GM19397 (cell line): ENCODE results near the gene ENTPD8.
"Not testable (repeated sequence)": the region's sequence is repeated elsewhere in the genome, so short reads cannot be mapped to it uniquely, and the experiment has no call there.

Source experiments
- ATAC-seq: cut with Tn5 transposase; IDR thresholded peaks from one replicate; pipeline ENCODE4 v1.9.1; 2021; ENCODE audit warnings: mild to moderate bottlenecking, moderate library complexity; ENCODE audit not compliant: unreplicated experiment

Gene ENTPD8

DNA sequence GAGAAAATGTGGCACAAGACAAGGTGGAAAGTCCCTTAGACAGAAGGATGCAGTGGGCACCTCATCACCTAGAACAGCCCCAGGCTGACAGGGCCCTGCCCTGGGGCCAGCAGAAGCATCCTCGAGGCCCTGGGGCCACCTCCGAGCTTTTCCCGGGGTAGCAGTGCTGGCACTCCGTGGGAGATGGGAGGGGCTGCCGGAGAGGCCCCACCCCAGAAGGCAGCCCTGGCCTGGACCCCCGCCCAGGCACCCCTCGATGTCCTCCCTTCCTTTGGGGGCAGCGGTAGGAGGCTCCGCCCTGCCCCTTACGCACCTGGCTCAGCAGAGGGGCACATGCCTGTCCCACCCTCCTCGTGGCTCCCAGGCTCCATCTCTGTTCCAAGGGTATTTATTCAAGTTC lies 35.7 kb upstream of the ENTPD8 start:
- ATAC-seq = no peak

DNA sequence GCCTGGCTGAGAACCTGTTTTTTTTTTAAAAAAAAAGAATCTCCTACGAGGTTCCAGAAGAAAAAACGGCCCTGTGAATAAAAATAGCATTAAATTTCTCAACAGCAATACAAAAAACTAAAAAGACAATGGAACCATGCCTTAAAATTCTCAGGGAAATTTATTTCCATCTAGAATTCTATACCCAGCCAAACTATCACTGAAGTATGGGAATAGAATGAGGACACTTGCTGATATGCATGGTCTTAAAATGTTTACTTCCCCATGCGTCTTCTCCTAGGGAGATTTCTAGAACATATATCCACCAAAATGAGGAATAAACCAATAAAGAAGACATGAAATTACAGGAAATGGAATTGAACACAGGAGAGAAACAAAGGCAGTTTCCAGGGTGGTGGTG lies 34.5 kb upstream of the ENTPD8 start:
- no peak for ATAC-seq

DNA sequence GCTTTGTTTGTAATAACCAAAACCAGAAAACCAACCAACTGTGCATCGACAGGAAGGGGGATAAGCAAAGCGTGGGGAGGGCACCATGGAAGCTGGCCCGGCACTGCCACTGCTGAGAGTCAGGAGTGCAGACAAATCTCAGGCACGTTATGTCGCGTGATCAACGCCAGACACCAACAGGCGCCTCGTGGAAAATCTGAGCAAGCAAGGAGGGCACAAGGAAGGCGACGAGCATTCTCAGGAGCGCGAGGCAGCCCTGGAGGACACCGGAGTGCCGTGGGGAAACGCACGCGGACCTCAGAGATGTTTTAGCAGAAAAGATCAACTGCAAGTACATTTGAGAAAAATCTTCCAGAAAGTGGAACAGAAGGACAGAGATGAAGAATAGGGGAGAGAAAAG lies 33.1 kb upstream of the ENTPD8 start:
- ATAC-seq = no peak

DNA sequence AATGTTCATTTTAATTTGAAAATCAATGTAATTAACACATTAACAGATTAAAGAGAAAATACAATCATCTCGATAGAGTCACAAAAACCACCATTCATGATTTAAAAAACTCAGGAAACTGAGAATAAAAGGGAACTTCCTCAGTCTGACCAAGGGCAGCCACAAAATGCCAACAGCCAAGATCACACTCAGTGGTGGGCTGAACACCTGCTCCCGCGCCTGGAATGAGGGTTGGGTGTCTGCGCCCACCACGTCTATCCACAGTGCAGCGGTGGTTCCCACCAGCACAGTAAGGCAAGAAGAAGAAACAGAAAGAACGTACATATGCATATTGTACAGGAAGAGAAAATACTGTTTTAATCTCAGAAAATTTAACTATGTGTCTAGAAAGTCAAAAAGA lies 29.6 kb upstream of the ENTPD8 start:
- no peak for ATAC-seq

DNA sequence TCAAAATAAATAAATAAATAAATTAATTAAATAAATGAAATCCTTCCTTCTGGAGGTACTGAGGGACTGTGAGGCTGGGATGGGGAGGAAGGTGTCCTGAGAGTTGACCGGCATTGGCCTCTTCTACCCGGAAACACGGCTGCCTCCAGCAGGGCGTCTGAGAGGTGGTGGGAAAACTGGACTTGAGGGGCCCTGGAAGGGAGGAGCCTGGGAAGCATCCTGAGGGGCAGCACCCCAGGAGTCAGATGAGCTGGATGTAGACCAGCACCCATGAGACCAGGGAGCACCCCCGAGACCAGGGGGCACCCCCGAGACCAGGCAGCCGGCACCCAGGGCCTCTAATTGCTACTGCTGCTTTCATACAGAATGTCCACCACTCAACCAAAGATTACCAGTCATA lies 26.7 kb upstream of the ENTPD8 start:
- ATAC-seq = no peak

DNA sequence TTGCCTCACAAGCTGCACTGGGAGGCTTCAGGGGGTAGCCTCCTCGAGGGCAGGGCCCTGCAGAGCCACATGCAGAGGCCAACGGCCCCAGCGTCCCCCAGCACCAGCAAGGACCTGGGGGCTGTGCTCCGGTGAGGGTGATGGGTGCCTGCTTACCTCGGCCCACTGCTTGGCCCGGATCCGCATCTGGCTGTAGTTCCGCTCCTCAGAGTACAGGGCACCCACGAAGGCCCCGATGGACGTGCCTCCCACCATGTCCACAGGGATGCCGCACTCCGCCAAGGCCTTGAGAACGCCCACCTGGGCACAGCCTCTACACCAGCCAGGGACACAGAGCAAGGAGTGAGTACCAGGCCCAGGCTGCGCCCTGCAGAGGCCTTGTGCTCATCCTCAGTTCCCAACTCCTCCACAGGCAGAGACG lies 26.0 kb upstream of the ENTPD8 start:
- no peak for ATAC-seq

DNA sequence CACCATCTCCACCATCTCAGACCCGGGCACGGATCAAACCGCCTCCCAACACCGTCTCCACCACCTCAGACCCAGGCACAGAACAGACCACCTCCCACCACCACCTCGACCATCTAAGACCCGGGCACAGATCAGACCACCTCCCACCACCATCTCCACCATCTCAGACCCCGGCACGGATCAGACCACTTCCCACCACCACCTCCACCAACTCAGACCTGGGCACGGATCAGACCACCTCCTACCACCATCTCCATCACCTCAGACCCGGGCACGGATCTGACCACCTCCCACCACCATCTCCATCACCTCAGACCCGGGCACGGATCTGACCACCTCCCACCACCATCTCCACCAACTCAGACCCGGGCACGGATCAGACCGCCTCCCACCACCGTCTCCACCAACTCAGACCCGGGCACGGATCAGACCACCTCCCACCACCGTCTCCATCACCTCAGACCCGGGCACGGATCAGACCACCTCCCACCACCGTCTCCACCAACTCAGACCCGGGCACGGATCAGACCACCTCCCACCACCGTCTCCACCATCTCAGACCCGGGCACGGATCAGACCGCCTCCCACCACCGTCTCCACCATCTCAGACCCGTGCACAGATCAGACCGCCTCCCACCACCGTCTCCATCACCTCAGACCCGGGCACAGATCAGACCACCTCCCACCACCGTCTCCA lies 25.4 kb upstream of the ENTPD8 start:
- not testable (repeated sequence) for ATAC-seq

DNA sequence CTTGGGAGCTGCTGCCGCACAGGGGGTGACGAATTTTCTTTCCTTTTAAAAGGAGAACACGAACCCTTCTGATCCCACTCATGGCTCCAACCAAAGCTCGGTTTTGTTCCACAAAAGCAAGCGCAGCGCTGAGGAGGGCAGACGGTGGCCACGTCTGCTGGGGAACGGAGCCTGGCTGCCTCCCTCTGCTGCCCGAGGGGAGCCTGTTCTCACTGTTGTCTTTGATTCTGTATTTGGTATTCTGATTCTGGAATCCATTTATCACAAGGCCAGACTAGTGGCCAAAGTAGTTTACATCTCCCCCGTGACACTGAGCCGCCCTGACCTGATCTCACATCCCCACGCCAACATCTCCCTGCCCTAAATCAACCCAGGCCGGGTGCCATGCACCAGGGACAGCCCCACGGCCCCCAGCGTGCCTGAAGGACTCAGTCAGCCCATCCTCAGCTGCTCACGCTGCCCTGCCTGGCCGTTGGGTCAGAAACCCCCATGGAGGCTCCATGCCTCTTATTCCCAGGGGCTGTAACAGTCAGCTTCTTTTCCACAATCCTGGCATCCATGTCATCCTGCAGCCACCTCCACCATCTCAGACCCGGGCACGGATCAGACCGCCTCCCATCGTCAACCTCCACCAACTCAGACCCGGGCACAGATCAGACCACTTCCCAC lies 24.7 kb upstream of the ENTPD8 start:
- no peak for ATAC-seq

DNA sequence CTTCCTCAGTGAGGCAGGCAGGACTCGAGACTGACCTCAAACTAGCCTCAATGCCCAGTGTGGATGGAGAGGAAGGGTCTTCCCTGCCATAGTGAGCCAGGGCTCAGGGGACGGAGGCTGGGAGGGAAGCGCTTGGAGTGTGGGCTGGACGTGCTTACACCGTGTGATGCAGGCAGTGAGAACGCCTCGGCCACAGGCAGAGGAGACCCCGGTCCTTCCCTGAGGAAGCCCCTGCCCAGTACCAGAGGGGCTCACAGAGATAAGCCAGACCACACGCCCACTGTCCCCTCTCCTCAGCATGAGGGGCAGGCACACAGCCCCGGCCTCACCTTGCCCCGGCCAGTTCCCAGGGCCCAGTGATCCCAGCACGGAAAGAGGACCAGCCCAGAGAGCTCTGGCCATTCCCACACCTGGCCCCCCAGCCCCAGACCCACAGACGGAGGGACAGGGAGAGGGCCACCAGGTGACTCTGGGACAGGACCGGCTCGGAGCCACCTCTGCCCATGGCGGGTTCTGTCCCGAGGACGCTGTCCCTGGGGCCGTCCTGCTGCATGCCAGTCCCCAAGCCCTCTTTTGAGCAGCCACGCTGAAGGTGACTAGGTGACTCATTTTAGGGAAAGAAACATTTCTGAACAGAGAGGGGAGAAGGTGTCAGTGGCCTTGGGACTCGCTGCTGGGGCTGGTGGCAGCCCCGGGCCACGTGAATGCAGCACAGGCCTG lies 24.0 kb upstream of the ENTPD8 start:
- ATAC-seq = no peak

DNA sequence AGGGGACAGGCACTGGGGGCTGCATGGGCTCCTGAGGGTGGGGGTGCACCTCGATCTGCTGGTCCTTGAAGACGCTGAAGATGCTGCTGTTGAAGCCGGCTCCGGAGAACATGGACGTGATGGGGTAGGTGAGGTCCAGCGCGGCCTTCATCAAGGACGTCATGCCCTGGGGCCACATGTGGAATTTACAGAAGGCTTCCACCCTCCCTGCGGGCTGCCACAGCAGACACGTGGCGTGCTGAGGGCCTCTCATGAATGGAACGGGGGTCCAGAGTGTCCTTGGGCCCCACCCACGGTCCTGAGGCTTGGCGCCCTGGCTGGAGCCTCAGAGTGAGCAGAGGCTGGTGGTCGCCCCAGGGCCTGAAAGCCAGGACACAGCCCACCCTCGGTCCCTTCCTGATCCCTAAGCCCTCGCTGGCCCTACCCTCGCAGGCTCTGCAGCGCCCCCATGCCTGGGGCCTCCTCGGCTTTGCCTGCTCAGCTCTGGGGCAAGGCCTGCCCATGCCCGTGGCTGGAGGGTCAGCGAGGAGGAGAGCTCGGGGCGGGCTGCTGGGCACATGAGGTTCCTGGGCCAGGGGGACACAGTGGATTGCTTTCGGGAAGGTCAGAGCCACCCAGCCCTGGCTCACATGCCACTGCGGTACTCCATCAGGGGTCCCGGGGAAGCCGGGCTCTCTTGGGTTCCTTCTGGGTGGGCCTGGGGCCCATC lies 23.3 kb upstream of the ENTPD8 start:
- no peak for ATAC-seq

DNA sequence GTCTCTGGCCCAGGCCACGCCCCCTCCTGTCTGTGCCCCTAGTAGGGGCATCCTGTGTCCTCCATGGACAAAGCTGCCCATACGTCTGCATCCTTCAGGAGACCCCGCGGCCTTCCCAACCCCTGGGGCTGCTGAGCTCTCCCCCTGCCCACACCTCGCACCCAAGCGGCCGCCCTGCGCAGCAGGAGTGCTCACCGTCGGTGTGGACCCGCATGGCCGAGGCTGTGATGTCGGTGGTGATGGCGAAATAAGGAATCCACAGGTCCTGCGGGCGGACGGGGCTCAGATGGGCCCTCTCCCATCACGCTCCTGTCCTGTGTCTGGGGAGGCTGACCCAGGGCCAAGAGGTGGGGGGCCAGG lies 22.8 kb upstream of the ENTPD8 start:
- no peak for ATAC-seq

DNA sequence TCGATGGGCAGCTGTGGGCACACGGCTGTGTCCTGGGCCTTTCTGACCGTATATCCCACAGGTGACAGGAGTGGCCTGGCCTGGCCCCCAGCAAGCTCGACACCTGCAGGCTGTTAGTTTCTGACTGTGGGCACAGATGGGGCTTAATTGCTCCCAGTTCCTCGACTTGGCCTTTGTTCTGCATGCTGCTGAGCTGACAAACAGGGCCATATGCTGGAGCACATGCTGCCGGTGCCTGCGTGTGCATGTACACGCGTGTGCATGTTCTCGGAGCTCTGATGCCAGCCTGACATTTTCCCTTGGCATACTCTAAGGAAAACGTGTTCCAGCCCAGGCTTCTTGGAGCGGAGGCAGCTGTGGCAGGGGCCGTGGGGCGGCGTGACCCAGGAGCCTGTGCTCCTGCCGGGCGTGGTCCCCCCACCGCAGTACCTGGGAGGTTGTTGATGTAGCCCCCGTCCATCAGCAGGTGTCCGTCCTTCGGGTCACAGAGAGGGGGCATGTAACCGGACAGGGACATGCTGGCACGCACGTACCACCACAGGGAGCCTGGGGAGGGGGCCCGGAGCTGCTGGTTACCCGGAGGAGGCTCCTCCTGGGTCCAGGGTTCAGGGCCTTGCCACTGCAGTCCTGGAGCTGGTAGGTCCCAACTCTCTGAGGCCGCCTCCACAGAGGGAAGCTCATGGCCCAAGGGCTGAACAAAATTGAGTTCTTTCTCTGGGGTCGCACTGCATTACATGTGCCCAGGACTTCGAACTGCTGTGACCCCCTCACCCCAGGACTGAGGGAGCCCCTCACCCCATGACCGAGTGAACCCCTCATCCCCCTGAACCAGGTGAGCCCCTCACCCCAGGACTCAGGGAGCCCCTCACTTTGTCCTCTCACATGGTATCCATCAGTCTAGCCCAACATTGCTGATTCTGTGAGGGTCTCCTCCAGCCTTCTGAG lies 22.1 kb upstream of the ENTPD8 start:
- ATAC-seq = no peak

DNA sequence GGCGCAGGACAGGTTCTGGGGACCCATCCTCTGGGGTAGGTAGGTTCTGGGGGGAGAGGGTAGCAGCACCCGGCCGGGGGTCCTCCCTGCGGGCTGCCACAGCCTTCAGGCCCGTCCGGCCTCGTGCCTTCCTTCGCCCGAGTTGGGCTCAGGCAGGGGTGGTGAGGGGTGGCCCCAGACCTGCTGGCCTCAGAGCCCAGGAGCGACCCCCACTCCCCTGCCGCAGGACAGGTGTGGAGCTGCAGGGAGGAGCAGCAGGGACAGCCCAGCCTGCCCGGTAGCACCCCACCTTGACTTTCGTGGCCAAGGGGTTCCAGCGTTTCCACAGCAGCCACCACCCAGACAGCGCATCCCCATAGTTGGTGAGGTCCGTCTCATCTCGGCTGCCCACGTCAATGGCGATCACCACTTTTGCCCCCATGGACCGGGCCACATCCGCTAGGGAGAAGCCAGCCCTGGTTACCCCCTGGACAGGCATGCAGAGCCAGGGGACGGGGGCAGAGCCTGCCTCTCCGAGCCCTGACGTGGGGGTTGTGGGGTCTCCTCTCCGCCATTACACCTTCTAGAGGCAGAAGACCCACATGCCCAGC lies 21.3 kb upstream of the ENTPD8 start:
- no peak for ATAC-seq

DNA sequence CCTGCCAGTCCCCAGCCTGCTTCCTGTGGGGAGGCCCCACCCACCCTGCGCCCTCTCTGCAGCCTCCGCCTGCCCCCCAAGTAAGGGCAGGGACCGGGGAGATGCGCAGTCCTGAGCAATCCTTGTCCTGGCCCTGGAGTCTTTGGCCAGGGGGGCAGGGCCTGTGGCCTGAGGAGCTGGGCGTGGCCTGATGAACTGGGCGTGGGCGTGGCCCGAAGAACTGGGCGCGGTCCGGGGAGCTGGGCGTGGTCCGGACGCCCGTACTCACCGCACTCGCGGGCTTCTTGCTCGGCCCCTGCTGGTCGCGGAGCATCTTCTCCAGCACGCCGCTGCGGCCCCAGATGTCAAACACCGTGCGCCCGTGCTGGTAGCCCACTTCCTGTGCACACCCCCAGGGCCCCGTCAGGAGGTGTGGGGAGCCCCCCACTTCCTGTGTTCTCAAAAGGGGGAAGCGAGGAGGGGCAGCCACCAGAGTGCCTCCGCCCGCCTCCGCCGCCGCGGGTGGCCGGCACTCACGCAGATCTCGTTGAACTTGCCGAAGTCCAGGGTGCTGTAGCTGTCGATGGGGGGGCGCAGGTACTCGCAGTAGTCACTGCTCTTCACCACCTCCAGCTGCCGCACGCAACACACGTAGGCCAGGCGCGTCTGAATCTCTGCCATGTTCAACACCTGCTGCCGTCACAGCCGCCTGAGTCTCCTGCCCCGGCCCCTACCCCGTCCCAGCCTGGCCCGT lies 20.7 kb upstream of the ENTPD8 start:
- ATAC-seq = peak; percentile 43

DNA sequence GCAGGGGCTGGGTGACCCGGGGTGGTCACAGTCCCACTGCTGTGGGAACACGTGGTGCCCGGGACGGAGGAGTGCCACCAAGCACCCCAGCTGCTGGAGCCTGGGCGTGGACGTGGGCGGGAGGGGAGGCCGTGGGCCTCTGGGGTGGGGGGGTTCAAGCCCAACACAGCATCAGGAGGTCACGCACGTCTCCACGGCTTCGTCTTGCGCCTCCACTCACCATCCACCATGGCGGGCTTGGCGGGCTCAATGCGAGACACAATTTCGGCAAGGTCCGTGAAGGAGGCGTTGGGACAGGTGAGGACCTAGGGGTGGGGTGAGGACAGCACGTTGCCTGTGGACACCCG lies 20.1 kb upstream of the ENTPD8 start:
- ATAC-seq = no peak

DNA sequence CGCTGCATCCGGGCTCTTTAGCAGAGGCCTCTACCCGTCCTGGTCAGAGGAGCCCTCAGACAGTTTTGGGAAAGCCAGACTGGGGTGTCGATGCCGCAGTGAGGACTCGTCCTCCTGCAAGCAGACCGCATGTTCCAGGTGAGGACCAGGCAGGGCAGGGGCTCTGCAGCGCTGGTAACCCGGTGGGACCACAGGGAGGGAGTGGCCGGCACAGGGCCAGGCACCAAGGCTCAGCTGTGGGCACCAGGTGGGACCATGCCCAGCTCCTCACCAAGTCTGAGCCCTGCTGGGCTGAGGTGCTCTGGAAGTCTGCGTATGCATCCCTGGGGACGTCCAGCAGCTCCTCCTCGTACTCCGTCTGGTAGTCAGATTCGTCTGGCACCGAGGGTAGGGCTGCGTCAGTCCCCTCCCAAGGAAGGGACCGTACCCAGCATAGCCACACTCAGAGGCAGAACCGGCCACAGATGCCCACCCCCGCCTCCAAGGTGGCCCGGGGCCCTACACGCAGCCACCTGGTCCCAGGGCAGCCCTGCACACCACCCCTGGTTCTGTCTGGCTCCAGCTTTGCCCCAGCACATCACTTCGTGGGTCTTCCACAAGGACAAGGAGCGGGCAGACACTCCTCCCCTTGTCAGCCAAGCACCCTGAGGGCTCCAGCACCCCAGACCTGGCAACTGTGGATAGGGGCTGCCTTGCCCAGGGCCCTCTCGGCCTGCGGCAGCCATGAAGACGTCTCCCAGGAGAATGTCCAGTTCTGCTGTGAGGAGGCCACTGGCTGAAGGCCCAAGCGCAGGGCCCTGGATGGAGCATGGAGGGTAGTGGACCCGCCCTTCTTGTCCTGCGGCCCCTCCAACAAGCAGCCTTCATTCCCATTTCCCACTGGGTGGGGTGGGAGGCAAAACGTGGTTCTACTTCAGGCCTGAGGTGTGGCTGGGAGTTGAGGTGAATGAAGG lies 19.5 kb upstream of the ENTPD8 start:
- ATAC-seq = no peak

DNA sequence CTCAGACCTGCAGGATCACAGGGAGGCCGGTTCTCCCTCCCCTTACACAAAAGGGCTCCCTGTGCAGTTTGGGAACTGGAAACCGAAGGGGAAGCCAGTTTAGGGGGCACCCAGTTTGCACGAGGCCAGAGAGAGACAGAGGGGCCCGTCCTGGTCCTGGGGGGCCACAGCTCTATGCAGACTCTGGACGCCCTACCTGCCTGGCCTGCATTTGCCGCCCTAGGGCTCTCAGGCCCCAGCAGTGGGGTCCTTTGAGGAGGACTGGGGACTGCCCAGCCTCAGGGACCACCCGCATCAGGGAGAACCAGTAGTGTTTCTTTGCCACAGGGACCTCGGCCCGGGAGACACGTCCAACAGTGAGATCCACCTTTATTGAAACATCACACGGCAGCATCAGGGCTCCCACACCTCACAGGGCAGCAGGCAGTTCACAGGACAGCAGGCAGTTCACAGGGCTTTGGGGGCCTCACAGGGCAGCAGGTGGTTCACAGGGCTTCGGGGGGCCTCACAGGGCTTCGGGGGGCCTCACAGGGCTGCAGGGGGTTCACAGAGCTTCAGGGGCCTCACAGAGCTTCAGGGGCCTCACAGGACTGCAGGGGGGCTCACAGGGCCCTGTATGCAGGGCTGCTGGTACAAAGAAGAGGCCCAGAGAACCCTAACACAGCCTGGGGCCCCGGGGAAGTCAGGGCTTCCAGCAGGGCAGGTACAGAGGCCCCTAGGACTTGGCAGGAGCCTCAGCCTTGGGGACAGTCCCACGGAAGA lies 18.6 kb upstream of the ENTPD8 start:
- no peak for ATAC-seq

DNA sequence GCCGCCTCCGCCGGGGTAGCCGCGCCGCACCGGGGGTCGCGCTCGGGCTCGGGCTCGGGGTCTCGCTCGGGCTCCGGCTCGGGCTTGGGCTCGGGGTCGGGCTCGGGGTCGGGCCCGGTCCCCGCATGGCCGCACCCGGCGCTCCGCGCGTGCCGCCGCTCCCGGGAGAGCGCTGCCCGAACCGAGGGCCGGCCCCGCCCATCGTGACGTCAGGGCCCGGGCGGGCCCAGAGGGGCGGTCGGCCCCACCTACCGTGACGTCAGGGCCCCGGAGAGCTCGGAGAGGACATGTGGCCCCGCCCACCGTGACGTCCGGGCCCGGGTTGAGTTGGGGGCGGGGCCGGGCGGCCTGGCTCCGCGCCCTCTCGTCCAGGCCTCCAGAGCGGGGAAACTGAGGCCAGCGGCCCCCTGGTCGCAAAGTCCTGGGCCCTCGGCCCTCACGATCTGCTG lies 18.0 kb upstream of the ENTPD8 start, which contains the start of gene NSMF:
NSMF (minus strand) TSS at position 183 of the 449 bp plus-strand sequence. CDS start 232 bp downstream, outside the sequence.
- ATAC-seq = peak; percentile 68
